Transverse colon (tissue), 4 donors: ENCODE measurements around the gene ZNF827. TPM values are rescaled to one million over a fixed set of nuclear protein-coding genes. Genes with fewer than 3 reads are reported as not detected.

Source experiments
- DNase-seq: peaks from one replicate; pipeline ENCODE4 v3.0.0-alpha.2; 2019
- H3K27ac ChIP-seq, 4 donors: fragments of 200-600 bp; sonication (generic); 2 replicates each; pipeline ENCODE4 v1.5.1; 2016 to 2018; ENCODE audit warnings: inconsistent platforms in 4 of 4
- H3K27me3 ChIP-seq: fragments of 200-600 bp; sonication (generic); 2 replicates; pipeline ENCODE4 v1.5.1; 2017; ENCODE audit warnings: inconsistent platforms
- H3K36me3 ChIP-seq, 4 donors: fragments of 200-600 bp; sonication (generic); 2 replicates each; pipeline ENCODE4 v1.5.1; 2017 to 2019; ENCODE audit warnings: inconsistent platforms in 4 of 4
- H3K4me1 ChIP-seq, 4 donors: fragments of 200-600 bp; sonication (generic); 2 replicates each; pipeline ENCODE4 v1.5.1; 2017 to 2020; ENCODE audit warnings: inconsistent platforms in 4 of 4
- H3K4me3 ChIP-seq, 4 donors: fragments of 200-600 bp; sonication (generic); 1 replicate in 1 of 4; 2 replicates in 3 of 4; pipeline versions ENCODE4 v1.5.1 to v1.6.1; 2017 to 2019; ENCODE audit warnings: inconsistent platforms in 4 of 4
- H3K9me3 ChIP-seq, 2 donors: fragments of 200-600 bp; sonication (generic); 2 replicates each; pipeline ENCODE4 v1.5.1; 2017 to 2019; ENCODE audit warnings: inconsistent platforms in 2 of 2
- CTCF ChIP-seq, 5 experiments: fragments of 200-600 bp in 3 of 5; fragments of 450-650 bp in 2 of 5; sonication (generic) in 3 of 5; IDR thresholded peaks; 1 replicate in 2 of 5; 2 replicates in 3 of 5; pipeline ENCODE4 v1.5.1; 2016 to 2017; ENCODE audit warnings: antibody characterized with exemption in 5 of 5, inconsistent platforms in 3 of 5, mild to moderate bottlenecking in 2 of 5, moderate library complexity in 1 of 5
- EP300 ChIP-seq: sonication (generic); formaldehyde crosslinking; IDR thresholded peaks from one replicate; pipeline ENCODE4 v1.6.1; 2017; ENCODE audit warnings: antibody characterized with exemption, low read depth
- POLR2A ChIP-seq: fragments of 450-650 bp; IDR thresholded peaks from one replicate; pipeline ENCODE4 v1.6.1; 2016; ENCODE audit warnings: antibody characterized with exemption, mild to moderate bottlenecking, moderate library complexity
- POLR2AphosphoS5 ChIP-seq, 3 donors: sonication (generic); formaldehyde crosslinking; IDR thresholded peaks; one replicate each; pipeline ENCODE4 v1.6.1; 2016; ENCODE audit warnings: antibody characterized with exemption in 3 of 3
- WGBS, 2 donors: methylation state at CpG; one replicate each; pipeline ENCODE4 v1.1.5; 2018; ENCODE audit warnings: low coverage in 1 of 2; 5-methylcytosine and 5-hydroxymethylcytosine counted together
- in situ Hi-C, 4 donors: fragments of 200-750 bp; cut with MboI; loops; one replicate each; pipeline versions ENCODE4 v1.15.0 to v1.15.1; 2017; ENCODE audit warnings: low sequenced_read_pairs in 3 of 4, low pct_ligation_motif_present in 1 of 4, low pct_unique_long_range_greater_than_20kb in 1 of 4
- intact Hi-C: fragments of 100-400 bp; cut with DNase I; formaldehyde crosslinking; loops from one replicate; pipeline ENCODE4 v1.15.1; 2023; ENCODE audit warnings: low total_unique reads
- total RNA-seq, 4 donors: library from RNA; depleted of rRNA; stranded (reverse); fragments of >200 nt; gene quantifications; one replicate each; pipeline ENCODE4 v1.1.0, GENCODE V29; 2016

Gene ZNF827
- total RNA-seq, 4 donors from 2014 or later: 22.5 to 61.3 (median 29.2) TPM

GRCh38 chr4:145890689-145891088 lies 47.9 kb downstream of the ZNF827 start:
- Histone ChIP-seq H3K27me3 (no peaks in the 10 kb centered on the region), H3K9me3 (no peaks in the 10 kb centered on the region), H3K4me3 (no peak overlapping the region), H3K27ac (no peak overlapping the region), H3K36me3 (peaks cover 0 to 2% (median 1%) of the 10 kb centered on the region in 4 donors), H3K4me1 (peaks cover 0 to 10% (median 0%) of the 10 kb centered on the region in 4 donors)
- TF ChIP-seq EP300: no peak
- TF ChIP-seq POLR2A: no peak
- TF ChIP-seq POLR2AphosphoS5 (IDR thresholded peaks at IDR 0.05): no peak
- TF ChIP-seq CTCF (IDR thresholded peaks at IDR 0.05): no peak
- intact Hi-C loops: no loop called here
- 82 to 90% methylated on average over 3 of the region's 3 CpGs for WGBS, 2 donors
- no peak for DNase-seq
- in situ Hi-C loops: no loop called here

- intact Hi-C loops (no loop called here), in situ Hi-C loops (no loop called here)
- TF ChIP-seq POLR2A (no peak), EP300 (no peak), POLR2AphosphoS5 (IDR thresholded peaks at IDR 0.05) (no peak), CTCF (IDR thresholded peaks at IDR 0.05) (no peak)
- WGBS, 2 donors: 98 to 100% methylated on average over 1 to 2 of the region's 2 CpGs
- no peak for DNase-seq
- Histone ChIP-seq H3K9me3 (no peaks in the 10 kb centered on the region), H3K4me3 (no peak overlapping the region), H3K27me3 (no peaks in the 10 kb centered on the region), H3K4me1 (peaks cover 0 to 10% (median 0%) of the 10 kb centered on the region in 4 donors), H3K27ac (peak overlapping the region in 2 of 4 donors; percentile 59 to 65), H3K36me3 (peaks cover 0 to 5% (median 2%) of the 10 kb centered on the region in 4 donors)
Observed at GRCh38 chr4:145888393-145888792, 50.2 kb downstream of the ZNF827 start.

- H3K4me1 ChIP-seq: peaks cover 0 to 13% (median 2%) of the 10 kb centered on the region in 4 donors
- WGBS, 2 donors: 58 to 65% methylated on average over 4 to 11 of the region's 11 CpGs
- no peak for DNase-seq
- intact Hi-C loops (no loop called here), in situ Hi-C loops (no loop called here)
- no peaks in the 10 kb centered on the region for H3K9me3 ChIP-seq
- peak overlapping the region; percentile 12 to 65 (median 46) for H3K27ac ChIP-seq
- peaks cover 0 to 5% (median 2%) of the 10 kb centered on the region in 4 donors for H3K36me3 ChIP-seq
- H3K27me3 ChIP-seq: no peaks in the 10 kb centered on the region
- TF ChIP-seq CTCF (IDR thresholded peaks at IDR 0.05) (no peak), EP300 (no peak)
- H3K4me3 ChIP-seq: no peak overlapping the region
Observed at GRCh38 chr4:145887241-145887991, 51.2 kb downstream of the ZNF827 start.

- Histone ChIP-seq H3K4me3 (no peak overlapping the region), H3K36me3 (peaks cover 0 to 5% (median 2%) of the 10 kb centered on the region in 4 donors), H3K4me1 (peaks cover 0 to 17% (median 6%) of the 10 kb centered on the region in 4 donors), H3K27ac (peak overlapping the region; percentile 10 to 65 (median 36)), H3K9me3 (no peaks in the 10 kb centered on the region), H3K27me3 (no peaks in the 10 kb centered on the region)
- no peak for DNase-seq
- intact Hi-C loops (no loop called here), in situ Hi-C loops (no loop called here)
- TF ChIP-seq CTCF (IDR thresholded peaks at IDR 0.05): no peak
- TF ChIP-seq POLR2A: no peak
- TF ChIP-seq EP300: no peak
- no peak for TF ChIP-seq POLR2AphosphoS5 (IDR thresholded peaks at IDR 0.05)
Observed at GRCh38 chr4:145886871-145887240, 51.8 kb downstream of the ZNF827 start.
